Stomach smooth muscle (tissue), 2 donors: ENCODE measurements around the gene CACNA2D4.
A peak's percentile ranks its signal among the peaks of the same experiment; 100 is the strongest.

ENCODE experiments used
- H3K27ac ChIP-seq: one replicate; pipeline ENCODE4 v1.7.0; 2013; ENCODE audit warnings: mild to moderate bottlenecking, low read length, inconsistent platforms
- H3K27me3 ChIP-seq, 2 donors: one replicate each; pipeline ENCODE4 v1.7.0; 2013; ENCODE audit warnings: low read length in 2 of 2; ENCODE audit not compliant: insufficient read depth in 2 of 2, control insufficient read depth in 1 of 2
- H3K36me3 ChIP-seq, 2 donors: one replicate each; pipeline ENCODE4 v1.7.0; 2013; ENCODE audit warnings: low read length in 2 of 2; ENCODE audit not compliant: control insufficient read depth in 2 of 2, insufficient read depth in 2 of 2
- H3K4me1 ChIP-seq: one replicate; pipeline ENCODE4 v1.7.0; 2013; ENCODE audit warnings: low read length; ENCODE audit not compliant: control insufficient read depth, insufficient read depth
- H3K4me3 ChIP-seq, 2 donors: one replicate each; pipeline ENCODE4 v1.7.0; 2013; ENCODE audit warnings: low read length in 2 of 2
- H3K9ac ChIP-seq, 2 donors: one replicate each; pipeline ENCODE4 v1.7.0; 2013; ENCODE audit warnings: low read length in 2 of 2, mild to moderate bottlenecking in 1 of 2
- H3K9me3 ChIP-seq, 2 donors: one replicate each; pipeline ENCODE4 v1.7.0; 2013; ENCODE audit warnings: low read length in 2 of 2; ENCODE audit not compliant: control insufficient read depth in 2 of 2
- donor health status: healthy.
- donor health status: Pancreatic carcinoma.

The CACNA2D4 gene

DNA sequence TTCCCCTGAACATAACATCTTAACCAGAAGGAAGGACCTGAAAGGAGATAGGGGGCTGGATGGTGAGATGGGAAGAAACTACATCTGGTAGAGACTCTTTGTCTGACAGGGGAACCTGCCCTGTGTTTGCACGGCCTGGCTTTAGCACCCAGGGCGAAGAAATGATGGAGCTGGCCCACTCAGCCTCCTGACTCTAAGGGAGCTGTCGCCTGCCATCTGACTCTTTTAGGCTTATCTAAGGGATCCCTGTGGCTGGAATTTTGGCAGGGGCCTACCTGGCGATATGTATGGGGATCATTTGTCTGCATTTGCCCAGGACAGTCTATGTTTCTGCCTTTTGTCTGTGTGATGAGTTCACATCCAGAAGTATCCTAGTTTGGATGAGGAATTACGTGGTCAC lies 15.6 kb upstream of the CACNA2D4 start:
- no peaks in the 10 kb centered on the region for H3K9me3 ChIP-seq
- peaks cover 86% of the 10 kb centered on the region for H3K4me1 ChIP-seq
- H3K9ac ChIP-seq, result no peak overlapping the region
- H3K4me3 ChIP-seq, result no peak overlapping the region
- H3K36me3 ChIP-seq, result peaks cover 0 to 6% of the 10 kb centered on the region in 2 donors
- H3K27ac ChIP-seq, result peak overlapping the region; percentile 69
- no peaks in the 10 kb centered on the region for H3K27me3 ChIP-seq

DNA sequence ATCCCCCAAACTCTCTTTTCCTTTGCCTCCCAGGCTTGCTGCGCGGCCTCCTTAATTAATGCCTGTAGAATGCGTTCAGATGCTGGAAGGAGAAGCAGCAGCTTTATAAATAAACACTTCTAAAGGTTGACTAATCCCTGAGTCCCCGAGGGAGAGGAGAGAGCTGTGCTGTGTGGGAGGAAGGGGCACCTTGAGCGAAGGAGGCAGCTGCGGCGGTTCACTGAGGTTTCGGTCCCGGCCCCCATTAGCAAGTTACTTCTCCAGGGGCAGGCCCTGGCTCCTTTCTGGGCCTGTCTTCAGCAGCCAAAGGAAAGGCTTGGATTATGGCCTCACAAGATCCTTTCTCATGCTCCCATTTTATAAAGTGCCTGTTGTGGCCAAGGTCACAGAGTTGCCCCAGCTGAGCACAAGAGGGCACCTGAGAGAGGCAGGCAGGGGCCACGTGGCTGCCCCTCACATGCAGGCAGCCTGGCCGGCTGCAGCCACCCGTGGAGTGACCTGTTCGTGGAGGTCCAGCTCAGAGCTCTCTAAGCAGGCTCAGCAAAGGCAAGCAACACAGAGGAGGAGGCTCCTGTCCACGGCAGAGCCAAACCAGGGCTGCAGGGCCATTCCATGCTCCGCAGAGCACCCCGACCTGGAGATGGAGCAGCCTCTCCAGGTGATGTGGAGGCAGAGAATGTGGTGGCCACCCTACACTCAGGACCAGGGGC lies 15.0 kb upstream of the CACNA2D4 start:
- H3K9ac ChIP-seq, result peak overlapping the region; percentile 30 to 42
- H3K27me3 ChIP-seq, result no peaks in the 10 kb centered on the region
- H3K36me3 ChIP-seq, result peaks cover 0 to 4% of the 10 kb centered on the region in 2 donors
- H3K4me1 ChIP-seq, result peaks cover 85% of the 10 kb centered on the region
- no peaks in the 10 kb centered on the region for H3K9me3 ChIP-seq
- H3K4me3 ChIP-seq, result peak overlapping the region in 1 of 2 donors; percentile 66
- H3K27ac ChIP-seq, result peak overlapping the region; percentile 69

DNA sequence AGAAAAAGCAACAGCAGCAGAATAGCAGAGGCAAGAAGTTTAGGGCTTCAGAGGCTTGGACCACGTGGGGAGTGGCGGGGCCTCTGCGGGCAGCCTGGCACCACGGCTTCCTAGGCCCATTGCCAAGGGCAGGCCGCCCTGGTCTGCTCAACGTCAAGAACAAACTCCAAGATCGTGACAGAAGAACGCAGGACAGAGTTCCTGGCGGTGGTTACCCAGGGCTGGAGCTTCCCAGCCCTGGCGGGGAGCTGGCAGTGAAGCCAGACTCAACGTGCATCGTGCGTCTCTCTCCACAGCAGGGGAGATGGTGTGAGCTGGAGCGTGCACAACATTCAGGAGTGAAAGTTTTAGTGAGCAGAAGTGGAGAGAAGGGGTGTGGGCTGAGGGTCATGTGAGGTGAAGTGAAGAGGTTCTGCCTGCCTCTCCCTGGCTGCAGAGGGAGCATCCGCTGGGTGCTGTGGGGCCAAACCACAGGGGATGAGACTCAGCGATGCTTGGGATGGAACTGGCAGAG lies 13.9 kb upstream of the CACNA2D4 start:
- Histone ChIP-seq H3K36me3 (no peaks in the 10 kb centered on the region), H3K27ac (peak overlapping the region; percentile 69), H3K4me3 (peak overlapping the region; percentile 49 to 66), H3K27me3 (no peaks in the 10 kb centered on the region), H3K4me1 (peaks cover 88% of the 10 kb centered on the region), H3K9ac (peak overlapping the region in 1 of 2 donors; percentile 46), H3K9me3 (no peaks in the 10 kb centered on the region)

DNA sequence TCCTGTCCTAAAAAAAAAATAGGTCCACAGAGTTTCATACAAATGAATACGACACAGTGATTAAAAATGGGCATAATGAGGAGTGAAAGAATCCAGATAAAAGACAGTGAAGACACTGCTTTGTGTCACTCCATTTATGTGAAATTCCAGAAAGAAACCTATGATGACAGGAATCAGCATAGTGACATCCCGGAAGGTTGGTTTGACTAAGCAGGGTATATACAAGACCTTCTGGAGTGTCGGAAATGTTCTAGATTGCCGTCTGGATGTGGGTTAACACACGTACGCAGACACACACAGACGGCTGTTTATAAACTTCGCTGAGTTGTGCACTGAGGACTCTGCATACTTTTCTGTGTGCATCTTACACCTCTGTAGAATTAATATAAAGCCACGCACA lies 13.2 kb upstream of the CACNA2D4 start:
- Histone ChIP-seq H3K4me1 (peaks cover 88% of the 10 kb centered on the region), H3K9me3 (no peaks in the 10 kb centered on the region), H3K4me3 (peak overlapping the region; percentile 14 to 44), H3K36me3 (no peaks in the 10 kb centered on the region), H3K9ac (peak overlapping the region in 1 of 2 donors; percentile 46), H3K27me3 (no peaks in the 10 kb centered on the region), H3K27ac (peak overlapping the region; percentile 41)

DNA sequence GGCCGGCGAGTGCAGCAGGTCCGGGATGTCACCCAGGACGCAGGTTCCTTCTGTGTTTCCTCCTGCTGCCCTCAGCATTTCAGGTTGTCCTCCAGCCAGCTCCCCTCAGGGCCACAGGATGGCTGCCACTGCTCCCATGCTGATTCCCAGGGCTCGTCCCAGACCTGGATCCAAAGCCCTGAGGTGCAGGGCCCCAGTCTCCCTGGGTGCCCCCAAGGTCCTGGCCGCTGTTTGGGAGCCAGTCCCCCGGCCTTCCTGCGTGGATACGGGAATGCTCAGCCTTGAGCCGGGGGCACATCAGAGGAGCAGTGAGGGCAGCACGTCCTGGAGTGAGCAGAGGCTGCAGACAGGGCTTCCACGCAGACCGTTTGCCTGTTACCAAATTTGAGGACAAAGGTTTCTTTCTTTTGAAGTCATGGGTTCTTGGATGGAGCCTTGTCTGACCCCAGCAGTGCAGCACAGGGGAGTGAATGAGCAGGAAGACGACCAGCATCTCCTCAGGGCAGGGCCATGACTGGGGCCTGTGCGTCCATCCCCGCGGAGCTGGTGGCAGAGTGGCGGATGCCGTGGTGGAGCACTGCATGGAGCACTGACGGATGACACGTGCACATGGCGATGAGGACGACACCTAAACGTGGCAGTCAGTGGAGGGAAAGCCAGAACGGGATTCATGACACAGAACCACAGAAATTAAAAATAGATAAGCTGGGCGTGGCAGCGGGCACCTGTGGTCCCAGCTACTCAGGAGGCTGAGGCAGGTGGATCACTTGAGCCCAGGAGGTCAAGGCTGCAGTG lies 12.5 kb upstream of the CACNA2D4 start:
- peak overlapping the region in 1 of 2 donors; percentile 46 for H3K9ac ChIP-seq
- H3K4me3 ChIP-seq, result no peak overlapping the region
- no peak overlapping the region for H3K27ac ChIP-seq
- H3K36me3 ChIP-seq, result no peaks in the 10 kb centered on the region
- peaks cover 89% of the 10 kb centered on the region for H3K4me1 ChIP-seq
- no peaks in the 10 kb centered on the region for H3K9me3 ChIP-seq
- H3K27me3 ChIP-seq, result no peaks in the 10 kb centered on the region

DNA sequence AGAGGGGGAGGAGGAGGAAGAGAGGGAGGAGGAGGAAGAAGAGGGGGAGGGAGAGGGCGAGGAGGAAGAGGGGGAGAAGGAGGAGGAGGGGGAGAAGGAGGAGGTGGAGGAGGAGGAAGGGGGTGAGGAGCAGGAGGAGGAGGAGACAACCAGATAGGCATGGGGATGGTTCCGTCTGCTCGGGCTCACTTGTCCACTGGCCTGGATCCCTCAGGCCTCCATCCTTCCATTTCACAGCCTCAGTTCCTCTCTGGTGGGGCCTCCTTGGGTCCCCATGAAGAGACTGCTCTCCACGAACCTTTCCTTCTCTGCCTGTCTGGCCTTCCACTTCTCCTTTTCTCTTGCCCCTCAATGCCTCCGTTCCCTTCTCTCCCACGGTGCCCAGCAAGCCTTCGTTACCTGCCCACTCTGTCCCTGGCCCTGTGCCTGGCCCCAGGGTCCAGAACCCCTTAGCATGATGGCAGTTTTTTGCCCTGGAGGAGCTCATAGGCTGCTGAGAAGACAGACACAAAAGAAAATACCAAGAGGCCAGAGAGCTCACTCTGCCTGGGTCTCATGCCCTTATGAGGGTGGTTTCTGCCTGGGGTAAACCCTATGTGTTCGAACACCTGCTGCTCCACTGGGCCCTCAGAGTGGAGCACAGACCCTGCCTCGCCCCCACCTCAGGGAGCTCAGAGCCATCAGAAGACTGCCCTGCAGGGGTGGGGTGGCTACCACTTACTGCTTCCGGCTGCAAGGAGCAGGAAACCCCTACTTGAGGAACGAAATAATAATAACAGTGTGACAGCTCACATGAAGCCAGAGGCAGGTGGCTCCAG lies 11.7 kb upstream of the CACNA2D4 start:
- Histone ChIP-seq H3K27me3 (no peaks in the 10 kb centered on the region), H3K27ac (no peak overlapping the region), H3K4me1 (peaks cover 88% of the 10 kb centered on the region), H3K9ac (no peak overlapping the region), H3K4me3 (no peak overlapping the region), H3K9me3 (no peaks in the 10 kb centered on the region), H3K36me3 (no peaks in the 10 kb centered on the region)

DNA sequence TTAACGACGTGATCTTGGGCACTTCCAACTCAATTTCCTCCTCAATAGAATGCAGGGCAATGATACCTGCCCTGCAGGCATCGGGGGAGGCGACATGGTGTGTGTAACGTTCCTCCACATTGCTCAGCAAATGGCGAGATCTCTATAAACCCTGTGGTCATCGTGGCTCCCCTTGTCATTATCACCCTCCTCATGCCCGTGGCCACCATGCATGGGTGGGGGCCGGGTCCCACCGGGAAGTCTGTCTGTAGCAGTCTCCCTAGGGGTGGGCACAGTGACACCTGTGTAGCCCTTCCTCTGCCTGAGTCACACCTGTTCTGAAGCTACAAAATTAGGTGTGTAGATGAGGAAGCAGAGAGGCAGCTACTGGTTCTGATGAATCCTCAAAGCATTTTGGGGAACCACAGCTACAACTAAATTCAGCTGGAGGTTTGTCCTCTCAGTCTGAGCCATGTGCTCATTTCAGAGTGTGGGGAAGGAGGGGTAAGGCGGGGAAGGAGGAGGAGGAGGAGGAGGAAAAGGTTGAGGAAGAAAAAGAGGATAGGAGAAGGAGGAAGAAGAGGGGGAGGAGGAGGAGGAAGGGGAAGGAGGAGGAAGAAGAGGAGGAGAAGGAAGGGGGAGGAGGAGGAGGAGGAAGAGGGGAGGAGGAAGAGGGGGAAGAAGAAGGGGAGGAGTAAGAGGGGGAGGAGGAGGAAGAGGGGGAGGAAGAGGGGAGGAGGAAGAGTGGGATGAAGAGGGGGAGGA lies 11.0 kb upstream of the CACNA2D4 start:
- Histone ChIP-seq H3K36me3 (no peaks in the 10 kb centered on the region), H3K4me1 (peaks cover 87% of the 10 kb centered on the region), H3K9ac (no peak overlapping the region), H3K27ac (no peak overlapping the region), H3K4me3 (no peak overlapping the region), H3K27me3 (no peaks in the 10 kb centered on the region), H3K9me3 (no peaks in the 10 kb centered on the region)

DNA sequence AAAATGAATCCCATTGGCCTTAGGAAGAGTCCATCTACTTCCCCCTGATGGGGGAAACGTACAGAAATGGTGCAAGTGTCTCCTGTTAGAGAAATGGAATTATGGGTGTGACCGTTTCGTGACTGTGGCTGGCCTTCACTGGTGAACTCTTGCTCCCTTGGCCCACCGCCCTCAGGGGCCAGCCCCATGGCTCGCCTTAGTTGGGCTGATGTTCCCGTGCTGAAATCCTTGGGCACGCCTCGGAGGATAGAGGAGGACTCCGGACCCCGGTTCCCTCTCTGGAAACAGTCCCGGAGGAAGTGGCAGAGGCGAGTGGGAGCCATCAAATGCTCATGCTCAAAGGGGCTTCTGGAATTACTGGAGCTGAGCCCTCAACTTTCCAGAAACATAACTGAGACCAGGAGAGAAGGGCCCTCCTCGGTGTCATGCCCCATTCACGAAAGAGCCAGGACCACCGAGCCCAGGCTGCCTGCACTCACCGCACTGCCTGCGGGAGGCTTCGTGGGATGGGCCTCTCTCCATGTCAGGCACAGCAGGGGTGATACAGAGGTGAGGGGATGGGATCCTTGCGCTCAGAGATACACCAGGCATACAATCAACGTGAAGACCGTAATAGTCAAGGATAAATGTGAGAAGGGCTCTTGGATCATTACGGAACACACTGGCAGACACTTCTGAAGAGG lies 10.1 kb upstream of the CACNA2D4 start:
- Histone ChIP-seq H3K27ac (peak overlapping the region; percentile 18), H3K27me3 (no peaks in the 10 kb centered on the region), H3K9me3 (no peaks in the 10 kb centered on the region), H3K9ac (peak overlapping the region in 1 of 2 donors; percentile 29), H3K4me3 (no peak overlapping the region), H3K4me1 (peaks cover 82% of the 10 kb centered on the region), H3K36me3 (no peaks in the 10 kb centered on the region)

DNA sequence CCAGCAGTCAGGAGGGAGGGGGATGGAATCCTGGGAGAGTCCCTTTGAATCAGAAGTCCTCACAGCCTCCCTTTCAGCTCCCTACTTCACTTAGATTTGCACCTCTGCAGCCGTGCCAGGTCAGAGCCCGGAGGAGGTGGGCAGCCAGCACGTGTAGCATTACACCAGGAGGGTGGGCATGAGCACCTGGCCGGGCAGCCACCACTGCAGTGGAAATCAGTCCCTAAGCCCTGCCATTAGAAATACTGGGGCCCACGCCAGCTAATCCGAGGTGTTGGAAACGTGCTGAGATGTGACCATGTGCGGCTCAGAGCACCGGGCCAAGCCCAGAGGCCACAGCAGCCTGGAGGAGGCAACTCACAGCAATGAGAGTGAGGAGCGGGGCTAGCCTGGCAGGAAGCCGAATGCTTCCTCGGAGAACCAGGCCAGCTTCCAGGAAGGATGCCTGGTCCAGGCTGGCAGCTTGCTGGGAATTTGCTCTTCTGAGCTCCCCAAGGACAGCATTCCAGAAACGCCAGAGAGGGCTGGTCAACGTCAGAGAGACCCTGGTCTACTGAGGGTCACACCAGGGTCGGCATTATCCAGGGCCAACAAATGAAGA lies 9.4 kb upstream of the CACNA2D4 start:
- peak overlapping the region; percentile 2 to 29 for H3K9ac ChIP-seq
- no peaks in the 10 kb centered on the region for H3K27me3 ChIP-seq
- peaks cover 74% of the 10 kb centered on the region for H3K4me1 ChIP-seq
- no peaks in the 10 kb centered on the region for H3K36me3 ChIP-seq
- H3K9me3 ChIP-seq, result no peaks in the 10 kb centered on the region
- H3K27ac ChIP-seq, result peak overlapping the region; percentile 41
- no peak overlapping the region for H3K4me3 ChIP-seq
